GM12892 (cell line): ENCODE data around the gene KRTAP10-3.

ENCODE experiments used
- DNase-seq: peaks from one replicate; pipeline ENCODE4 v3.0.0; 2011; ENCODE audit not compliant: insufficient read length
- FAIRE-seq: peaks from 2 replicates; lab custom pipeline; 2011; peaks lifted over from hg19 to GRCh38; lab: Jason Lieb, UNC
- POLR2A ChIP-seq: IDR thresholded peaks from 2 replicates; pipeline ENCODE4 v1.6.1; 2011; ENCODE audit warnings: low read depth, low read length, control low read depth
- POLR2AphosphoS5 ChIP-seq: IDR thresholded peaks from 2 replicates; pipeline ENCODE4 v1.6.1; 2011; ENCODE audit warnings: low read depth, low read length, control low read depth
- TAF1 ChIP-seq: IDR thresholded peaks from 2 replicates; pipeline ENCODE4 v1.6.1; 2011; ENCODE audit warnings: low read depth, mild to moderate bottlenecking, control low read depth, low read length, borderline replicate concordance

The KRTAP10-3 gene

GRCh38 chr21:44535963-44536362, 22.6 kb downstream of the KRTAP10-3 start:
- DNase-seq, result no peak
- no peak for FAIRE-seq

GRCh38 chr21:44534688-44535087, 23.9 kb downstream of the KRTAP10-3 start:
- TF ChIP-seq POLR2AphosphoS5 (no peak), TAF1 (no peak), POLR2A (no peak)

More at GRCh38 chr21:44535963-44536362, 22.6 kb downstream of the KRTAP10-3 start:
- TF ChIP-seq POLR2A, result no peak
- TF ChIP-seq TAF1, result no peak
- no peak for TF ChIP-seq POLR2AphosphoS5

GRCh38 chr21:44533891-44534627, 24.5 kb downstream of the KRTAP10-3 start:
- no peak for FAIRE-seq
- DNase-seq, result no peak
- no peak for TF ChIP-seq POLR2AphosphoS5
- no peak for TF ChIP-seq POLR2A
- no peak for TF ChIP-seq TAF1

More at GRCh38 chr21:44534688-44535087, 23.9 kb downstream of the KRTAP10-3 start:
- FAIRE-seq, result no peak
- no peak for DNase-seq

GRCh38 chr21:44533121-44533890, 25.3 kb downstream of the KRTAP10-3 start:
- FAIRE-seq (no peak), DNase-seq (no peak)
- TF ChIP-seq POLR2AphosphoS5 (no peak), POLR2A (no peak), TAF1 (no peak)

GRCh38 chr21:44532712-44533111, 25.9 kb downstream of the KRTAP10-3 start:
- FAIRE-seq (no peak), DNase-seq (no peak)
- no peak for TF ChIP-seq POLR2A
- TF ChIP-seq POLR2AphosphoS5, result no peak
- no peak for TF ChIP-seq TAF1

GRCh38 chr21:44531606-44532564, 26.7 kb downstream of the KRTAP10-3 start:
- no peak for FAIRE-seq
- TF ChIP-seq POLR2AphosphoS5, result no peak
- TF ChIP-seq POLR2A, result no peak
- no peak for TF ChIP-seq TAF1
- DNase-seq, result no peak

- TF ChIP-seq POLR2AphosphoS5 (no peak), POLR2A (no peak), TAF1 (no peak)
- FAIRE-seq, result no peak
- no peak for DNase-seq
Observed at GRCh38 chr21:44530903-44531605, 27.5 kb downstream of the KRTAP10-3 start.

- TF ChIP-seq POLR2AphosphoS5 (no peak), TAF1 (no peak), POLR2A (no peak)
- FAIRE-seq (no peak), DNase-seq (no peak)
Observed at GRCh38 chr21:44530221-44530902, 28.2 kb downstream of the KRTAP10-3 start.

GRCh38 chr21:44529503-44530125, 29.0 kb downstream of the KRTAP10-3 start:
- TF ChIP-seq POLR2A, result no peak
- FAIRE-seq, result no peak
- no peak for DNase-seq
